UCSD-AML1 (cell line): ENCODE measurements around the gene HJURP.

Experiments used
- DNase-seq: peaks from one replicate; lab custom pipeline; 2025; ENCODE audit not compliant: unreplicated experiment; lab: John Stamatoyannopoulos, UW

Gene HJURP

GRCh38 chr2:233815861-233816260, 38.5 kb downstream of the HJURP start:
- DNase-seq: no peak

GRCh38 chr2:233814056-233814835, 40.1 kb downstream of the HJURP start:
- no peak for DNase-seq

GRCh38 chr2:233813236-233814055, 40.9 kb downstream of the HJURP start:
- DNase-seq: no peak

GRCh38 chr2:233811732-233812131, 42.6 kb downstream of the HJURP start:
- DNase-seq: no peak

GRCh38 chr2:233811087-233811486, 43.2 kb downstream of the HJURP start:
- no peak for DNase-seq

GRCh38 chr2:233810385-233810784, 44.0 kb downstream of the HJURP start:
- no peak for DNase-seq

GRCh38 chr2:233807966-233808935, 46.1 kb downstream of the HJURP start:
- no peak for DNase-seq

- no peak for DNase-seq
Measured at GRCh38 chr2:233807215-233807865, 47.0 kb downstream of the HJURP start.

GRCh38 chr2:233803994-233804393, 50.3 kb downstream of the HJURP start:
- no peak for DNase-seq

- no peak for DNase-seq
Measured at GRCh38 chr2:233803292-233803911, 50.9 kb downstream of the HJURP start.

GRCh38 chr2:233802132-233802815, 52.1 kb downstream of the HJURP start:
- no peak for DNase-seq

GRCh38 chr2:233801357-233802131, 52.8 kb downstream of the HJURP start:
- DNase-seq: no peak

GRCh38 chr2:233800208-233800607, 54.1 kb downstream of the HJURP start:
- DNase-seq: no peak

GRCh38 chr2:233799716-233800115, 54.6 kb downstream of the HJURP start:
- DNase-seq: no peak

GRCh38 chr2:233799087-233799665, 55.2 kb downstream of the HJURP start:
- DNase-seq: no peak

GRCh38 chr2:233798335-233799086, 55.8 kb downstream of the HJURP start:
- no peak for DNase-seq

GRCh38 chr2:233796254-233796653, 58.1 kb downstream of the HJURP start:
- DNase-seq: no peak

GRCh38 chr2:233795735-233796171, 58.6 kb downstream of the HJURP start:
- DNase-seq: no peak
